ENCODE data around the gene PXN.
A peak's percentile ranks its signal among the peaks of the same experiment; 100 is the strongest.

PXN gene

GRCh38 chr12:120228291-120229070, 37.0 kb downstream of the PXN start (continued):
- no peak for TF ChIP-seq EGR2 (tag by site-specific recombination; IDR thresholded peaks at IDR 0.05; ENCODE audit: low read depth)
- TF ChIP-seq ZBTB6 (tag by site-specific recombination; IDR thresholded peaks at IDR 0.05): no peak
- no peak for TF ChIP-seq ZNF626 (tag by site-specific recombination; IDR thresholded peaks at IDR 0.05)
- no peak for TF ChIP-seq ZFP69B (tag by site-specific recombination; IDR thresholded peaks at IDR 0.05)
- TF ChIP-seq ZBTB8A (tag by site-specific recombination; IDR thresholded peaks at IDR 0.05): peak; percentile 50; the same call in 1 of the 2 replicates
- no peak for TF ChIP-seq ZNF530 (tag by site-specific recombination; IDR thresholded peaks at IDR 0.05; ENCODE audit: low read depth)
- TF ChIP-seq ZNF704 (tag by site-specific recombination; IDR thresholded peaks at IDR 0.05): no peak
- TF ChIP-seq ZNF155 (tag by site-specific recombination; IDR thresholded peaks at IDR 0.05): no peak
- TF ChIP-seq PATZ1 (tag by site-specific recombination; IDR thresholded peaks at IDR 0.05): peak; percentile 67
- 0 out of 2 replicates have a peak, but pooled peaks have one; percentile 15 for TF ChIP-seq ZSCAN30 (tag by site-specific recombination; IDR thresholded peaks at IDR 0.05)
- no peak for TF ChIP-seq FEZF1 (tag by site-specific recombination; IDR thresholded peaks at IDR 0.05)
- TF ChIP-seq ZNF645 (tag by site-specific recombination; IDR thresholded peaks at IDR 0.05): no peak
- no peak for TF ChIP-seq ZNF423 (tag by site-specific recombination; IDR thresholded peaks at IDR 0.05)
- no peak for TF ChIP-seq ZFP41 (tag by site-specific recombination; IDR thresholded peaks at IDR 0.05; ENCODE audit: borderline replicate concordance)
- no peak for TF ChIP-seq HOXD13 (CRISPR knock-in tag; IDR thresholded peaks at IDR 0.05; ENCODE audit: borderline replicate concordance)
- no peak for TF ChIP-seq TSHZ1 (tag by site-specific recombination; IDR thresholded peaks at IDR 0.05; ENCODE audit: borderline replicate concordance)
- no peak for TF ChIP-seq HOXC10 (CRISPR knock-in tag; IDR thresholded peaks at IDR 0.05)
- TF ChIP-seq ZNF114 (tag by site-specific recombination; IDR thresholded peaks at IDR 0.05): no peak
- peak; percentile 43; the same call in 1 of the 2 replicates for TF ChIP-seq SP7 (tag by site-specific recombination; IDR thresholded peaks at IDR 0.05)
- TF ChIP-seq ZNF426 (tag by site-specific recombination; IDR thresholded peaks at IDR 0.05): no peak
- no peak for TF ChIP-seq HIC1 (tag by site-specific recombination; IDR thresholded peaks at IDR 0.05)
- no peak for TF ChIP-seq ZNF621 (tag by site-specific recombination; IDR thresholded peaks at IDR 0.05)
- no peak for TF ChIP-seq ZBTB49 (tag by site-specific recombination; IDR thresholded peaks at IDR 0.05; ENCODE audit: low read depth)
- no peak for TF ChIP-seq ZNF707 (tag by site-specific recombination; IDR thresholded peaks at IDR 0.05)
- no peak for TF ChIP-seq ZNF132 (tag by site-specific recombination; IDR thresholded peaks at IDR 0.05; ENCODE audit: borderline replicate concordance)

Measured in HEK293 (cell line).